ENCODE measurements around the gene CDC42BPB.

The CDC42BPB gene

DNA sequence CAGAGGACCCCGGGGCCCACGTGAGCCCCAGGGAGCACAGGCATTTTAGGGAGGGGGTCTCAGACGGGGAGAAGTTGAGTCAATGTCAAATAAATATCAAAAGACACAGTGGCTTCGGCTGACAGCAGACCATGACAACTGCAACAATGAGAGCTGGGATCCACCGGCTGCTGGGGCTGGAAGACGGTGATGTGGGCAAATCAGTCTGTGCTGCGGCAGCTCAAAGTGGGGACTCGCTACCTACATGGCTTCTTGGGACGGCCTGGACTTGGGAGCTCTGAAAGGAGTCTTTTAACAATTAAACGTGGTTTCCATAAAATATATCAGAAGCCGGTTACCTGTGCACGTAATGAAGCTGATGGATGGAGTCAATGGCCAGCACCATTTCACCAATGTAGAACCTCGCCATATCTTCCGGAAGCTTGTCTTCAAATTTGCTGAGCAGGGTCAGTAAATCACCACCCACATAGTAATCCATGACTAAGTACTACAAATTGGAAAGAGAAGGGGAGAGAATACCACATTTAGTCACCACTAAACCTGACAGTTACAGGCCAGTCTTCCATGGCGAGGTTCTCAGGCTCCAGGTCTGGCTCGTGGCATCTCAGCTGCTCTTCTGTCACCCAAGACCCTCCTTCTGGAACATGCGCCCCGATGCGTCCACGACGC, 58.0 kb downstream of the CDC42BPB start:
- TF ChIP-seq, protein P1, sequence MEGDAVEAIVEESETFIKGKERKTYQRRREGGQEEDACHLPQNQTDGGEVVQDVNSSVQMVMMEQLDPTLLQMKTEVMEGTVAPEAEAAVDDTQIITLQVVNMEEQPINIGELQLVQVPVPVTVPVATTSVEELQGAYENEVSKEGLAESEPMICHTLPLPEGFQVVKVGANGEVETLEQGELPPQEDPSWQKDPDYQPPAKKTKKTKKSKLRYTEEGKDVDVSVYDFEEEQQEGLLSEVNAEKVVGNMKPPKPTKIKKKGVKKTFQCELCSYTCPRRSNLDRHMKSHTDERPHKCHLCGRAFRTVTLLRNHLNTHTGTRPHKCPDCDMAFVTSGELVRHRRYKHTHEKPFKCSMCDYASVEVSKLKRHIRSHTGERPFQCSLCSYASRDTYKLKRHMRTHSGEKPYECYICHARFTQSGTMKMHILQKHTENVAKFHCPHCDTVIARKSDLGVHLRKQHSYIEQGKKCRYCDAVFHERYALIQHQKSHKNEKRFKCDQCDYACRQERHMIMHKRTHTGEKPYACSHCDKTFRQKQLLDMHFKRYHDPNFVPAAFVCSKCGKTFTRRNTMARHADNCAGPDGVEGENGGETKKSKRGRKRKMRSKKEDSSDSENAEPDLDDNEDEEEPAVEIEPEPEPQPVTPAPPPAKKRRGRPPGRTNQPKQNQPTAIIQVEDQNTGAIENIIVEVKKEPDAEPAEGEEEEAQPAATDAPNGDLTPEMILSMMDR (IDR thresholded peaks at IDR 0.05; ENCODE audit: low read depth, low read length, poor library complexity, severe bottlenecking), result no peak
- TF ChIP-seq EZH2phosphoT487 (IDR thresholded peaks at IDR 0.05; ENCODE audit: borderline replicate concordance, low read length), result no peak
- H3K27ac ChIP-seq (ENCODE audit: low read depth, low read length), result no peak overlapping the region
- H4K20me1 ChIP-seq (ENCODE audit: control insufficient read depth, insufficient read depth, low read depth, low read length), result no peaks in the 10 kb centered on the region
- no peaks in the 10 kb centered on the region for H3K36me3 ChIP-seq (ENCODE audit: control insufficient read depth, low read length)
- H3K27me3 ChIP-seq (ENCODE audit: control insufficient read depth, low read length), result no peaks in the 10 kb centered on the region
- H3F3A ChIP-seq (ENCODE audit: control insufficient read depth, insufficient read depth), result no peaks in the 10 kb centered on the region
- H3K4me2 ChIP-seq (ENCODE audit: low read length), result no peak overlapping the region
- no peak overlapping the region for H3K4me3 ChIP-seq (ENCODE audit: low read length)
- no peaks in the 10 kb centered on the region for H3K79me2 ChIP-seq (ENCODE audit: control insufficient read depth, low read length)
- H3K9me2 ChIP-seq (replicated peaks; ENCODE audit: control insufficient read depth, low read length), result no peaks in the 10 kb centered on the region
- no peaks in the 10 kb centered on the region for H3K9me3 ChIP-seq (ENCODE audit: control insufficient read depth, insufficient read depth, low read length)
- H3K4me1 ChIP-seq (ENCODE audit: control insufficient read depth, low read length), result peaks cover 13% of the 10 kb centered on the region

DNA sequence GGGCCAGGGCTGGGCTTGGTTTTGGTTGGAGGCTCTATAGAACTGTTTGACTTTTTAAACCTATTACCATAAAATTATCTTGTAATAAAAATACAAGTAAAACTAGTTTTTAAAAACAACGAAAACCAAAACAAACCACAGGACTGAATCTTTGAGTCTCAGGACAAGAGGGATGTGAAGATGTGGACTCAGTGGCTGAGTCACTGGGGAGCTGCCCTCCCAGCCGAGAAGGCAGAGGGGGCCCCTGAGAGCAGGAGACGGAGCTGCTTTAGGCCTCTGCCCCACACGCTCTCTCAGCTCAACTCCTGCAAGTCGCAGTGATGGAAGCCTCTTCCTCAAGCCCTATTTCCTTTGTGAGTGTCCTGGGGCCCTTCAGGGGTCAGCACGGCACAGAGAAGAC, 59.0 kb downstream of the CDC42BPB start:
- no peaks in the 10 kb centered on the region for H3K36me3 ChIP-seq (ENCODE audit: control insufficient read depth, low read length)
- TF ChIP-seq, protein P1 (IDR thresholded peaks at IDR 0.05; ENCODE audit: low read depth, low read length, poor library complexity, severe bottlenecking), result no peak
- TF ChIP-seq EZH2phosphoT487 (IDR thresholded peaks at IDR 0.05; ENCODE audit: borderline replicate concordance, low read length), result no peak
- no peak overlapping the region for H3K27ac ChIP-seq (ENCODE audit: low read depth, low read length)
- H3K4me1 ChIP-seq (ENCODE audit: control insufficient read depth, low read length), result peaks cover 13% of the 10 kb centered on the region
- H3K9me2 ChIP-seq (replicated peaks; ENCODE audit: control insufficient read depth, low read length), result no peaks in the 10 kb centered on the region
- H3K79me2 ChIP-seq (ENCODE audit: control insufficient read depth, low read length), result no peaks in the 10 kb centered on the region
- H3K27me3 ChIP-seq (ENCODE audit: control insufficient read depth, low read length), result no peaks in the 10 kb centered on the region
- no peaks in the 10 kb centered on the region for H4K20me1 ChIP-seq (ENCODE audit: control insufficient read depth, insufficient read depth, low read depth, low read length)
- H3F3A ChIP-seq (ENCODE audit: control insufficient read depth, insufficient read depth), result no peaks in the 10 kb centered on the region
- no peaks in the 10 kb centered on the region for H3K9me3 ChIP-seq (ENCODE audit: control insufficient read depth, insufficient read depth, low read length)
- no peak overlapping the region for H3K4me3 ChIP-seq (ENCODE audit: low read length)
- H3K4me2 ChIP-seq (ENCODE audit: low read length), result no peak overlapping the region

DNA sequence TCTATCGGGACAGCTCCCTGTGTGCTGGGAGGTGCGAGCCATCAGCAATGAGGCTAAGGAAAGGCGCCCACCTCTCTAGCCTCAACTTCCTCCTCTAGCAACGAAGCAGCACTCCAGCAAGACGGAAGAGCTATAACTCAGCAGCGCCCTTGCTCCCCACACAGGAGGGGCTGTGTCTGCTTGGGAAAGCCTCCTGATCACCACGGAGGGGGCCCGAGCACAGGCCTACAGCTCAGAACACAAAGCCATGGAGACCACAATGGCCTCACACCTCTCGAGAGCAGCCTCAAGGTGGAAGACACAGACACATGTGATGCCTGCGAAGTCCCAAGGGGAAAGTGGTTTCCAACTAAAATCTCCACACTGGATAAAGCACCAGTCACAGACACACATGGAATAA, 60.4 kb downstream of the CDC42BPB start:
- Histone ChIP-seq H3K79me2 (ENCODE audit: control insufficient read depth, low read length) (no peaks in the 10 kb centered on the region), H3F3A (ENCODE audit: control insufficient read depth, insufficient read depth) (no peaks in the 10 kb centered on the region), H4K20me1 (ENCODE audit: control insufficient read depth, insufficient read depth, low read depth, low read length) (no peaks in the 10 kb centered on the region), H3K9me3 (ENCODE audit: control insufficient read depth, insufficient read depth, low read length) (no peaks in the 10 kb centered on the region), H3K27ac (ENCODE audit: low read depth, low read length) (no peak overlapping the region), H3K27me3 (ENCODE audit: control insufficient read depth, low read length) (no peaks in the 10 kb centered on the region), H3K4me1 (ENCODE audit: control insufficient read depth, low read length) (peaks cover 4% of the 10 kb centered on the region), H3K36me3 (ENCODE audit: control insufficient read depth, low read length) (no peaks in the 10 kb centered on the region), H3K4me2 (ENCODE audit: low read length) (no peak overlapping the region), H3K4me3 (ENCODE audit: low read length) (no peak overlapping the region), H3K9me2 (replicated peaks; ENCODE audit: control insufficient read depth, low read length) (no peaks in the 10 kb centered on the region)
- TF ChIP-seq, protein P1 (IDR thresholded peaks at IDR 0.05; ENCODE audit: low read depth, low read length, poor library complexity, severe bottlenecking), result no peak
- no peak for TF ChIP-seq EZH2phosphoT487 (IDR thresholded peaks at IDR 0.05; ENCODE audit: borderline replicate concordance, low read length)

Measured in DOHH2 (cell line).